GM18951 (cell line): ENCODE results near the gene KCNH1.
"Not testable (repeated sequence)": the region's sequence is repeated elsewhere in the genome, so short reads cannot be mapped to it uniquely, and the experiment has no call there.

ENCODE experiments used
- POLR2A ChIP-seq: IDR thresholded peaks from 4 replicates; pipeline ENCODE4 v1.6.1; 2011; ENCODE audit warnings: mild to moderate bottlenecking; ENCODE audit not compliant: insufficient read length, insufficient read depth; ENCODE audit errors: extremely low read depth
- in situ Hi-C: fragments of 300-500 bp; cut with MboI; formaldehyde crosslinking; loops from one replicate; pipeline ENCODE4 v1.12.0; 2022; ENCODE audit warnings: low sequenced_read_pairs, mixed read lengths, inconsistent platforms; ENCODE audit not compliant: unreplicated experiment

Gene KCNH1

DNA sequence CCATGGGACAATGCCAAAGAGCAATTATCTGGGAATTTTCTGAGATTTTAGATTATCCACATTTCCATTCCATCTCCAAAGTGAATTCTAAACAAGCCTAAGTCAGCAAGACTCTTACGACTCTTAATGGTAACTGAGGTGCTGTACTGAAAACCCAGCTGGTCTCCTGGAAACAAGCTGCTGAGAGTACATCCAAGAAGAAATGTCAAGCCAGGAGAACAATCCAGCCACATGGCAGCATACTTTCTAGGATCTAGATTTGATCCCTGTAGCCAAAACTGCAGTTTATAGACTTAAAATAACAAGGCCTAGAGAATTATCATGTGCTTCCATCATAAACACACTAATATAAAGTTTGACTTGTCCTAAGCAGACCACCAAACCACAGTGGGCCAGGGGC is 45.8 kb downstream of the KCNH1 start:
- in situ Hi-C loops, result no loop called here
- TF ChIP-seq POLR2A, result no peak

DNA sequence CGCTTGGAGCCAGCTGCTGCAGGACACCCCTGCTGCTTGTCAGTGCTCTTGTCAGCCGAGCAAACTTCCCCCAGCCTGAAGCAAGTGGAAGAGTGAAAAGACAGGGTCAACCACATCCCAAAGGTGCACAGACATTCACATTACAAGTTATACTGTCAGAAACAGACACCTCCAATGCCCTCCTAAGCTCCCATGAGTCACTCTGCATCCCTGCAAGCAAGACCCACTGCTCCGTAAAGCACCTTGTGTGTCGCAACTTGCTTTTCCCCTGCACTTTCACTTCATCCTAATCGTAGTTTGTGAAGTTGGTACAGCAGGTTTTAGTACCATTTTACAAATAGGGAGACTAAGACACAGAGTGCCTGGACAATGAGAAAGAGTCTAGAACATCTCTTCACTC is 51.1 kb downstream of the KCNH1 start:
- no peak for TF ChIP-seq POLR2A
- in situ Hi-C loops, result no loop called here

- in situ Hi-C loops, result not testable (repeated sequence)
Observed at GRCh38 chr1:211081447-211081846, 52.5 kb downstream of the KCNH1 start.

GRCh38 chr1:211068976-211069375 is 65.0 kb downstream of the KCNH1 start:
- in situ Hi-C loops, result no loop called here
- no peak for TF ChIP-seq POLR2A

DNA sequence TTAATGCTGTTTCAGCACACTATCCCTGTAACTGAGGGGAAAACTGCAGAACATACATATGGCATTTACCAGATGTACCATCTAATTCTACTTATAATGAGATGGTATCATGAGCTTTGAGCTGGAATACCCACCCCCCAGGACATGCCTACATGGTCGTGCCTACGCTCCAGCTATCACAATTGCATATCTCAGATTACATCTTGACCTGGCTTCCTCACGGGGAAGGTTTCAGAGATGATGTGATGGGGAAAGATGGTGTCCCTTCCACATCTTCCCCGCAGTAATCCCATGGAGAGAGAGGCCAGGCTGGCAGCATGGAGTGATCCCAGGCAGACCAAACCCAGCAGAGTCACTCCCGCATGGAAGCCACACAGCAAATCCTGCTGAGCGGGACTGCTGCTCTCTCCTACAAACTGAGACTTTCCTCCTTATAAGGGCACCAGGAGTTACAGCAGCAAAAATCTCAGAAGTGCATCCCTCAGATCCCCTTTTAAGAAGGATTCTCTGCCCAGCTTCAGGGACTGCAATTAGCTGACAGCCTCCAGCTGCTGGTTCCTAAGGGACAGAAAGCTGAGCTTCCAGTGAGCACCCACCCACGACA is 67.1 kb downstream of the KCNH1 start:
- no peak for TF ChIP-seq POLR2A
- in situ Hi-C loops, result no loop called here

- in situ Hi-C loops, result not testable (repeated sequence)
Observed at GRCh38 chr1:211041838-211042237, 92.1 kb downstream of the KCNH1 start.

DNA sequence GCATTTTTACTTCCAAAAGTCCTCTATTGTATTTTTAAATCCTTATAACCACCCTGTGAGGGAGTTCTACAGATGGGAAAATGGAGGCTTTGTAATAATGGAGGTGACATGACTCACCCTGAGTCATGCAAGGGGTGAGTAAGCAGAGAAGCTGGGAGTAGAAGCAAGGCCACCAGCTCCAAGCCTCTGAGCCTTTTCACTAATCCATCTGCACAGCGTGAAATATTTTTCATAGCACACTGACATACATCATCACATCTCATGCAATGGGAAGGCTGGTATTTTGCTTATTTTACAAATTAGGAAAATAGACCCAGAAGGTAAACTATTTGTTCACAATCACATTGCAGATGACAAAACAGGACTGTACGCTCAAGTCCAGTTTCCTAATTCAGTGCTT is 96.9 kb downstream of the KCNH1 start:
- in situ Hi-C loops, result no loop called here
- TF ChIP-seq POLR2A, result no peak

- no peak for TF ChIP-seq POLR2A
- in situ Hi-C loops, result no loop called here
Observed at GRCh38 chr1:211036381-211037060, 97.4 kb downstream of the KCNH1 start.

DNA sequence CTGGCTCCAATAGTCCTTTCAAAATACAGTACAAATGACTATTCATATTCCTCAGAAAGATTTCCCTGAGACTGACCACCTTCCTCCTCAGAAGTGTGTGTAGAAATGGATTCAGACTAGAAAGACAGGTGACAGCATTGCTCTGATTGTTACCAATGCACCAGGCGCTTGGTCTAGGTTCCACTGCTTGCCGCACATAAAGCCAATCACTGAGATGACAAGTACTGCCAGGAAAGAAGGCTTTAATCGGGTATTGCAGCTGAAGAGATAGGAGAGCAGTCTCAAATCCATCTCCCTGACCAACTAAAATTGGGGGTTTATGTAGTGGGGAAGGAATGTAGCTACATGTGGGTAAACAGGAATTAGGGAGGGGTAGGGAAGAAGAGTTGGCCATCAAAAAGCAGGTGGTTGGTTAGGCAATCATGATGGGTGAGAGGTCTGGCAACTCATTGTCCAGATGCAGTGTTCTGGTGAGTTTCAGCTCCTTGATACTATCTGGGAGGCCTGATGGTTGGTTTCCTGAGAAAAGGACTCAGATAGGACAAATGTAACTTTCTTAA is 98.0 kb downstream of the KCNH1 start:
- TF ChIP-seq POLR2A, result no peak
- in situ Hi-C loops, result no loop called here

DNA sequence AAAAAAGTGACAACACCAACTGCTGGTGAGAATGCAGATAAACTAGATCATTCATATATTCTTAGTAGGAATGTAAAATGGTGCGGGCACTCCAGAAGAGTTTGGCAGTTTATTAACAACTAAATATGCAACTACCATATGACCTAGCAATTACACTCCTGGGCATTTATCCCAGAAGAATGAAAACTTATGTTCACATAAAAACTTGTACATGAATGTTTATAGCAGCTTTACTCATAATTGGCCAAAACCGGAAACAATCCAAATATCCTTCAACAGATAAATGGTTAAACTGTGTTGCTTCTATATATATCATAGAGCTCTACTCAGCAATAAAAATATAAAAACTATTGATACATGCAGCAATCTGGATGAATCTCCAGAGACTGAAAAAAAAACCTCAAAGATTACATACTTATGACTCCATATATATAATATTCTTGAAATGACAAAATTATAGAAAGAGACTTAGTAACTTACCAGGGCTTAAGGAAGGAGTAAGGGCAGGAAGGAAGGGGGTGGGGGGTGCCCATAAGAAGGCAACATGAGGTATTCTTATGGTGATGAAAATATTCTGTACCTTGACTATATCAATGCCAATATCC is 99.9 kb downstream of the KCNH1 start:
- in situ Hi-C loops, result no loop called here
- no peak for TF ChIP-seq POLR2A

DNA sequence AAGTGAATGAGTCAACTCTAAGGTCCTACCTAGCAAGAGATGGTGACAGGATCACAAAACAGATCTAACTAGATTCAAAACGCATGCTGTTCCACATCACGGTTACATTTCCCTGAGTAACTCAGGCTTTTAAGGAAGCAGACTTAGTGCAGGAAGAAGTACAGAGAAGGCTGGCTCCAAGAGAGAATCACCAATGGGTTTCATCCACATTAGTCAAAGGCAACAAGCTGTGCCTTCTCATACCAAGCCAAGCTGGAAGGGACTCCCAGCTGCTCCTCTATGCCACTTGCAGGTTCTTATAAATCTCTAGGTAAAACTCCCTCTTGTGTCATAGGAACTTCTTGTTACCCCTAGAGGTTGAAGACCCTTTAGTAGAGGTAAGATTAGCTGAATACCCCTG is 109.0 kb downstream of the KCNH1 start:
- TF ChIP-seq POLR2A, result no peak
- in situ Hi-C loops, result no loop called here

DNA sequence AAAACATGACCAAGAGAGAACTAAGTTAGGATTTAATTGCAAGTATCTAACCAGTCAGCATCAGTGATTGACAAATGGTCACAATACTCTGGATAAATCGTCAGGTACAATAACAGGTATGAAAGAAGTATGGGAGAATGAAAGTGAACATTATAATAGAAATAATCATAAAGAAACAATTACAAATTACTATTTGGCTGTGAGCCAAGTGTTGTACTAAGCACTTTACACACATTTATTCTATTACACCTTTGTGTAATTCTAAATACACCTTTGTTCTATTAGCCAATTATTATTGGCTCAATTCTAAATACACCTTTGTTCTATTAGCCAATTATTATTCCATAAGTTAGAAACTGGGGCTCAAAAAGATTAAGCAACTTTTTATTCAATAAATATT is 114.7 kb downstream of the KCNH1 start:
- in situ Hi-C loops, result no loop called here
- no peak for TF ChIP-seq POLR2A

- in situ Hi-C loops, result no loop called here
- no peak for TF ChIP-seq POLR2A
Observed at GRCh38 chr1:211018690-211019089, 115.3 kb downstream of the KCNH1 start.

GRCh38 chr1:211017075-211017718 is 116.8 kb downstream of the KCNH1 start:
- in situ Hi-C loops, result no loop called here
- TF ChIP-seq POLR2A, result no peak
